GM23248 (cell line): ENCODE measurements around the gene GPR137B. TPM values are rescaled to one million over a fixed set of nuclear protein-coding genes. Genes with fewer than 3 reads are reported as not detected.

Experiments
- DNase-seq: peaks from one replicate; pipeline ENCODE4 v3.0.0-alpha.2; 2015
- H2AFZ ChIP-seq: fragments of 200-600 bp; sonication (generic); 2 replicates; pipeline ENCODE4 v1.6.1; 2016; ENCODE audit warnings: antibody characterized with exemption
- H3F3A ChIP-seq: fragments of 200-600 bp; sonication (generic); 2 replicates; pipeline ENCODE4 v1.6.1; 2016; ENCODE audit warnings: mild to moderate bottlenecking, antibody characterized with exemption, mixed run types; ENCODE audit not compliant: insufficient read depth
- H3K27ac ChIP-seq: fragments of 200-600 bp; sonication (generic); 2 replicates; pipeline ENCODE4 v1.5.1; 2016; ENCODE audit warnings: mild to moderate bottlenecking
- H3K27me3 ChIP-seq: fragments of 200-600 bp; sonication (generic); replicated peaks from 2 replicates; pipeline ENCODE4 v1.6.1; 2016; ENCODE audit warnings: mild to moderate bottlenecking; ENCODE audit not compliant: insufficient read depth
- H3K36me3 ChIP-seq: fragments of 200-600 bp; sonication (generic); 2 replicates; pipeline ENCODE4 v1.6.1; 2016; ENCODE audit warnings: low read depth, mild to moderate bottlenecking
- H3K4me1 ChIP-seq: fragments of 200-600 bp; sonication (generic); 2 replicates; pipeline ENCODE4 v1.6.1; 2016; ENCODE audit warnings: mild to moderate bottlenecking; ENCODE audit not compliant: insufficient read depth
- H3K4me2 ChIP-seq: fragments of 200-600 bp; sonication (generic); one replicate; pipeline ENCODE4 v1.6.1; 2016; ENCODE audit warnings: mild to moderate bottlenecking; ENCODE audit not compliant: unreplicated experiment
- H3K4me3 ChIP-seq: fragments of 200-600 bp; sonication (generic); 2 replicates; pipeline ENCODE4 v1.5.1; 2016; ENCODE audit warnings: mild to moderate bottlenecking
- H3K79me2 ChIP-seq: fragments of 200-600 bp; sonication (generic); 2 replicates; pipeline ENCODE4 v1.6.1; 2016; ENCODE audit warnings: mild to moderate bottlenecking; ENCODE audit not compliant: insufficient read depth
- H3K9ac ChIP-seq: fragments of 200-600 bp; sonication (generic); 2 replicates; pipeline ENCODE4 v1.6.1; 2016; ENCODE audit warnings: mild to moderate bottlenecking
- H3K9me2 ChIP-seq: fragments of 200-600 bp; sonication (generic); 2 replicates; pipeline ENCODE4 v1.6.1; 2016; ENCODE audit warnings: mixed run types, mild to moderate bottlenecking, moderate library complexity; ENCODE audit not compliant: insufficient read depth
- H3K9me3 ChIP-seq: fragments of 200-600 bp; sonication (generic); one replicate; pipeline ENCODE4 v1.6.1; 2017; ENCODE audit warnings: low read depth
- H4K20me1 ChIP-seq: fragments of 200-600 bp; sonication (generic); 2 replicates; pipeline ENCODE4 v1.6.0; 2016; ENCODE audit not compliant: insufficient read depth
- EZH2 ChIP-seq: fragments of 200-600 bp; sonication (generic); IDR thresholded peaks from 2 replicates; pipeline ENCODE4 v1.6.1; 2018; ENCODE audit warnings: antibody characterized with exemption, mild to moderate bottlenecking; ENCODE audit not compliant: insufficient read depth, poor library complexity, severe bottlenecking
- EZH2phosphoT487 ChIP-seq: fragments of 200-600 bp; sonication (generic); IDR thresholded peaks from 2 replicates; pipeline ENCODE4 v1.6.1; 2018; ENCODE audit warnings: antibody characterized with exemption, moderate library complexity, mild to moderate bottlenecking, low read depth; ENCODE audit not compliant: insufficient read depth
- WGBS, 2 experiments: methylation state at CpG; one replicate each; pipeline ENCODE4 v1.1.6; 2015 to 2017; ENCODE audit warnings: low lambda C conversion rate in 2 of 2, low coverage in 1 of 2; ENCODE audit errors: missing lambda C conversion rate in 2 of 2; 5-methylcytosine and 5-hydroxymethylcytosine counted together
- in situ Hi-C: fragments of 300-500 bp; cut with MboI; formaldehyde crosslinking; loops from 2 replicates; pipeline ENCODE4 v1.15.0; 2020
- polyA plus RNA-seq: library from polyadenylated mRNA; unstranded; fragments of >200 nt; fragmentation: Nextera tagmentation; extraction: Ambion mirVana; gene quantifications from 2 replicates; pipeline ENCODE4 v1.2.1, GENCODE V29; 2016
- total RNA-seq: library from RNA; depleted of rRNA; stranded (reverse); fragments of >200 nt; shearing (Covaris generic); gene quantifications from 2 replicates; pipeline ENCODE4 v1.2.3, GENCODE V29; 2014

GPR137B gene
- total and polyA plus RNA-seq, 2 experiments from 2014 or later = 26.0 to 30.6 TPM

GRCh38 chr1:236139495-236139894 is 2.8 kb upstream of the GPR137B start:
- DNase-seq = no peak
- H3K36me3 ChIP-seq = no peaks in the 10 kb centered on the region
- TF ChIP-seq EZH2phosphoT487 (no peak), EZH2 (no peak)
- no peak overlapping the region for H2AFZ ChIP-seq
- no peak overlapping the region for H3K9ac ChIP-seq
- H3K9me3 ChIP-seq = no peaks in the 10 kb centered on the region
- H3K4me2 ChIP-seq = no peak overlapping the region
- H3K27me3 ChIP-seq = peaks cover 27% of the 10 kb centered on the region
- H4K20me1 ChIP-seq = no peaks in the 10 kb centered on the region
- in situ Hi-C loops = no loop called here
- H3K9me2 ChIP-seq = no peaks in the 10 kb centered on the region
- peaks cover 10% of the 10 kb centered on the region; the same call in 1 of the 2 replicates for H3K4me1 ChIP-seq
- WGBS, 2 experiments = 97 to 99% methylated on average over 4 of the region's 4 CpGs
- peaks cover 9% of the 10 kb centered on the region for H3K79me2 ChIP-seq
- no peak overlapping the region for H3K4me3 ChIP-seq
- H3F3A ChIP-seq = peaks cover 16% of the 10 kb centered on the region
- no peak overlapping the region for H3K27ac ChIP-seq

DNA sequence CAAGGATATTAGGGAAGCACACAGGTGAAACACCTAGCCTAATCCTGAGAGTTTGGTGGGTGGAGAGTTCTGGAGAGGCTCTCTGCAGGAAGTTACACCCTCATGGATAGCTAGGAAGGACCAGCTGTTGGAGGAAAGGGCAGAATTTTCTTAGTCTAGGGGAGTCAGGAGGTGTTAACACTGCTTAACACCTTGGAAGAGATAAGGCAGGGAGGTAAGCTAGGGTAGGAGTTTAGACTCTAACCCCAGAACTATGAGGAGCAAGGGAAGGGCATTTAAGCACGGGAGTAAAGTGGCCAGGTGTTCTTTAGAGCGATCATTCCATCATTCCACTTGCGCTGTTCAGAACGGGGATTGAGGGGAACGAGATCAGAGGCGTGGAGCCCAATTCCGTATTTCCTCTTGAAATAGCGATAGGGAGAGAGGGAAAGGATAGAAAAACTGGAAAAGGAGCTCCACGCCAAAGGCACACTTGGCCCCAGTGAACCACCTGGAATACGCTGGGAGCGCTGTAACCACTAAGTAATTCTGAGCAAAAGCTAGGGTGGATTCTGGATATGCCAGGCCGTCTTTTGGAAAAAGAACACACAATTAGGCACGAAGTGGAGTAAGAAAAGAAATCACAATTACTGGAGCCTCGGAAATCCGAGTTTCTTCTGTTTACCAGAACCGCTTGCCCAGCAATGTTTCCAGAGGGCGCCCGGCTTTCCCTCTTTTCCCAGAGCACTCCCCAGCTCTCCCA is 1.5 kb upstream of the GPR137B start:
- TF ChIP-seq EZH2phosphoT487 (no peak), EZH2 (no peak)
- H3K27me3 ChIP-seq = peaks cover 27% of the 10 kb centered on the region
- H3K27ac ChIP-seq = peak overlapping the region; percentile 42; the same call in 1 of the 2 replicates
- H3K9ac ChIP-seq = peak overlapping the region; percentile 58
- H3K9me2 ChIP-seq = no peaks in the 10 kb centered on the region
- no peaks in the 10 kb centered on the region; the same call in 1 of the 2 replicates for H4K20me1 ChIP-seq
- no peak for DNase-seq
- peak overlapping the region; percentile 98 for H3K4me2 ChIP-seq
- peak overlapping the region; percentile 93 for H2AFZ ChIP-seq
- no peaks in the 10 kb centered on the region for H3K9me3 ChIP-seq
- peaks cover 23% of the 10 kb centered on the region for H3K79me2 ChIP-seq
- in situ Hi-C loops = no loop called here
- 14 to 15% methylated on average over 18 of the region's 18 CpGs for WGBS, 2 experiments
- peaks cover 10% of the 10 kb centered on the region; the same call in 1 of the 2 replicates for H3K4me1 ChIP-seq
- H3K36me3 ChIP-seq = no peaks in the 10 kb centered on the region
- H3K4me3 ChIP-seq = peak overlapping the region; percentile 94
- H3F3A ChIP-seq = peaks cover 16% of the 10 kb centered on the region

DNA sequence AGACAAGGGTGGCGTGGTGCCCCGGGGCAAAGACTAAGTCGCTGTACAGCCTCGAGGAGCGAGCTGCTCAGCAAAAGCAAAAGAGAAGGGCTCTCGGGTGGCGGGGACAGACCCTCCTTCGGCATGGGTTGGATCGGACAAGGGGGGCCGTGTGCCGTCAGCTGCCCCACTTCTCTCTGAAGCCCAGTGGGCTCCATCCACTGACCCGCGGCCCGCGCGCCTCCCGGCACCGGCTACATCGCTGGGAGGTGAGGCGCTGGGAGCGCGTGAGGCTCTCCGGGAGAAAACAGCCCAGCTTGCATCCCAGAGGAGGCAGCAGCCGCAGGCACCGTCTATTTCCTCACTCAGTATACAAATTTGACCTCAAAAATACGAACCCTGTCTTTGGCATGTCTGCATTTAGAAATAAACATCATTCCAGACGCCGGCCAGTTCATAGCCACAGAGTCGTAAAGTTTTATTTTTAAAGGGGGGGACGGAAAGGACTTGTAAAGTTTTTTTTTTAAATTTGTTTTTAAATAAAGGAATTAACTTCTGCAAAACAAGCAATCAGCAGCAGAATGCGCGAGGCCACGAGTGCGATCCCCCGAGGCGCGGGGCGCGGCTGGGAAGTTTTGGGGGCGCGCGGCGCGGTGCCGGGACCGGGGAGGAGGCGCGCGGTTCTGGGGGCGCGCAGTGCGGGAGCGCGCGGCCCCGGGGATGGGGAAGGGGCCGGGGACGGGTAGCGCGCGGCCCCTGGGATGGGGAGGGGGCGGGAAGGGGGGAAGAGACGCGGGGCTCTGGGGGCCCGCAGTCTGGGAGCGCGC is 689 bp upstream of the GPR137B start:
- Histone ChIP-seq H3F3A (peaks cover 16% of the 10 kb centered on the region), H4K20me1 (no peaks in the 10 kb centered on the region; the same call in 1 of the 2 replicates), H3K79me2 (peaks cover 30% of the 10 kb centered on the region), H3K4me3 (peak overlapping the region; percentile 94), H2AFZ (peak overlapping the region; percentile 93), H3K9me3 (no peaks in the 10 kb centered on the region), H3K27ac (peak overlapping the region; percentile 42; the same call in 1 of the 2 replicates), H3K36me3 (no peaks in the 10 kb centered on the region), H3K4me1 (peaks cover 10% of the 10 kb centered on the region; the same call in 1 of the 2 replicates), H3K27me3 (peaks cover 27% of the 10 kb centered on the region), H3K9me2 (no peaks in the 10 kb centered on the region), H3K9ac (peak overlapping the region; percentile 58), H3K4me2 (peak overlapping the region; percentile 98)
- in situ Hi-C loops = no loop called here
- no peak for TF ChIP-seq EZH2
- TF ChIP-seq EZH2phosphoT487 = no peak
- WGBS, 2 experiments = 0 to 2% methylated on average over 48 to 54 of the region's 67 CpGs
- DNase-seq = peak; percentile 80
